Thyroid gland (tissue), 4 donors: ENCODE measurements around the gene OR6B1.

ENCODE experiments used
- CTCF ChIP-seq, 6 experiments: fragments of 200-600 bp in 3 of 6; fragments of 450-650 bp in 3 of 6; sonication (generic) in 3 of 6; IDR thresholded peaks; one replicate each; pipeline ENCODE4 v1.5.1; 2016 to 2019; ENCODE audit warnings: antibody characterized with exemption in 6 of 6, mild to moderate bottlenecking in 2 of 6, inconsistent platforms in 1 of 6, moderate library complexity in 1 of 6
- POLR2A ChIP-seq, 2 donors: fragments of 450-650 bp; IDR thresholded peaks; one replicate each; pipeline ENCODE4 v1.6.1; 2017; ENCODE audit warnings: antibody characterized with exemption in 2 of 2, mild to moderate bottlenecking in 2 of 2, moderate library complexity in 1 of 2

DNA sequence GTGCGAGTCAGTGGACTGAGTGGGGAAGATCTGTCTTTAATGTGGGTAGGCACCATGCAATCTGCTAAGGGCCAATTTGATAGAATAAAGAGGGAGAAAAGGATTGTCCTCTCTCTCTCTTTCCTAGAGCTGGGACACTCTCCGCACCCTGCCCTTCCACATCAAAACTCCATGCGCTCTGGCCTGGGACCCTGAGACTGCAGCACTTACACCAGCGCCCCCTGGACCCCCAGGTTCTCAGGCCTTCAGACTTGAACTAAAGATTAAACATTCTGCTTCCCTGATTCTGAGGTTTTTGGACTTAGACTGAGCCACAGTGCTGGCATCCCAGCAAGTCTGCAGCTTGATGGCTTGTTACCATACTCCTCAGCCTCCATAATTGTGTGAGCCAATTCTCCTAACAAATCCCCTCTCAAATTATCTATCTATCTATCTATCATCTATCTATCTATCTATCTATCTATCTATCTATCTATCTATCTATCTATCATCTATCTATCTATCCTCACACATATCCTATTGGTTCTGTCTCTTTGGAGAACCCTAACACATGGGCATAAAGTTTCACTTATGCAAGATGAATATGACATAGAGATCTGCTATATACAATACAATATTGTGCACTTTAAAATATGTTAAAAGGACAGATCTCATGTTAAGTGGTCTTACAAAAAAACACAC is 26.2 kb downstream of the OR6B1 start:
- TF ChIP-seq POLR2A (IDR thresholded peaks at IDR 0.05) (no peak), CTCF (IDR thresholded peaks at IDR 0.05) (no peak)
